GM06990 (cell line): Measurements from ENCODE around the gene FAM228B.
"Not testable (repeated sequence)": the region's sequence is repeated elsewhere in the genome, so short reads cannot be mapped to it uniquely, and the experiment has no call there.

Experiments
- DNase-seq: peaks from one replicate; pipeline ENCODE4 v3.0.0-alpha.2; 2011; ENCODE audit not compliant: insufficient read length; ENCODE audit errors: extremely low read depth
- H3K27me3 ChIP-seq: replicated peaks from 2 replicates; pipeline ENCODE4 v1.6.0; 2011; ENCODE audit warnings: low read length; ENCODE audit not compliant: control insufficient read depth, insufficient read depth
- H3K36me3 ChIP-seq: 2 replicates; pipeline ENCODE4 v1.5.1; 2011; ENCODE audit warnings: low read length; ENCODE audit not compliant: control insufficient read depth, insufficient read depth
- H3K4me3 ChIP-seq: replicated peaks from 2 replicates; pipeline ENCODE4 v1.5.1; 2011; ENCODE audit warnings: low read depth, mild to moderate bottlenecking, control low read depth, low read length
- TF ChIP-seq, protein P1 (sequence below): IDR thresholded peaks from 2 replicates; pipeline ENCODE4 v1.5.1; 2011; ENCODE audit warnings: low read length, control low read depth, mild to moderate bottlenecking, inconsistent platforms; ENCODE audit not compliant: insufficient read depth, poor library complexity, severe bottlenecking

The FAM228B gene

DNA sequence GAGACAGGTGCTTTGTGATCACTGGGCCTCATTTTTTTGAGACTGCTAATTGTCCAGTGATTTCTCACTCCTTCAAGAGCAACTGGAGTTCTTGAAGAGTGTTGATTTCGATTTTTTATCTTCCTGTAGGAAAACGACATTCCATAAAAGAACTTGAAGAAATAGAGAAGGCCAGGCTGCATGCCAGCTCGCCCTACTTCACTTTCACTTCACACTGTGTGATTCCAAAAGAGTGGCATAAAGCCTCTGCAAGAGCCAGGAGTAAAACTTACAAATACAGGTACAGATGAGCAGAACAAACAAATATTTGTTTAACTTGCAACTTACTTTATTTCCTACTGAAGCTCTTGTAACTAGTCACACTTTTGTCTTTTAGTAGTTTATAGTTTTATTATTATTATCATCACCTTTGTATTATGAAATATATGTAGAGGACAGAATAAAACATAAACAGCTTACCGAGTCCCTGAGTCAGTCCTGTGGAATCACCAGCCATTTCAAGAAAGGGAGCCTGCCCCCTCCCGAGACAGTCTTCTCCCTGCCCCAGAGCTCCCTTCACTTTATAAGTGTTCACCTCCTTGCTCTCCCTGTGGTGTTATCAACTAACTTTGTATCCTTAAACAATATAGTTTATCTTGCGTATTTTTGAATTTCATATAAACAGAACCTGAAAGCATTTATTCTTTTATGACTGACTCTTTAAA lies 60.2 kb downstream of the FAM228B start:
- Histone ChIP-seq H3K36me3 (no peaks in the 10 kb centered on the region), H3K4me3 (no peak overlapping the region), H3K27me3 (no peaks in the 10 kb centered on the region)
- no peak for DNase-seq
- TF ChIP-seq, protein P1, sequence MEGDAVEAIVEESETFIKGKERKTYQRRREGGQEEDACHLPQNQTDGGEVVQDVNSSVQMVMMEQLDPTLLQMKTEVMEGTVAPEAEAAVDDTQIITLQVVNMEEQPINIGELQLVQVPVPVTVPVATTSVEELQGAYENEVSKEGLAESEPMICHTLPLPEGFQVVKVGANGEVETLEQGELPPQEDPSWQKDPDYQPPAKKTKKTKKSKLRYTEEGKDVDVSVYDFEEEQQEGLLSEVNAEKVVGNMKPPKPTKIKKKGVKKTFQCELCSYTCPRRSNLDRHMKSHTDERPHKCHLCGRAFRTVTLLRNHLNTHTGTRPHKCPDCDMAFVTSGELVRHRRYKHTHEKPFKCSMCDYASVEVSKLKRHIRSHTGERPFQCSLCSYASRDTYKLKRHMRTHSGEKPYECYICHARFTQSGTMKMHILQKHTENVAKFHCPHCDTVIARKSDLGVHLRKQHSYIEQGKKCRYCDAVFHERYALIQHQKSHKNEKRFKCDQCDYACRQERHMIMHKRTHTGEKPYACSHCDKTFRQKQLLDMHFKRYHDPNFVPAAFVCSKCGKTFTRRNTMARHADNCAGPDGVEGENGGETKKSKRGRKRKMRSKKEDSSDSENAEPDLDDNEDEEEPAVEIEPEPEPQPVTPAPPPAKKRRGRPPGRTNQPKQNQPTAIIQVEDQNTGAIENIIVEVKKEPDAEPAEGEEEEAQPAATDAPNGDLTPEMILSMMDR, result no peak

DNA sequence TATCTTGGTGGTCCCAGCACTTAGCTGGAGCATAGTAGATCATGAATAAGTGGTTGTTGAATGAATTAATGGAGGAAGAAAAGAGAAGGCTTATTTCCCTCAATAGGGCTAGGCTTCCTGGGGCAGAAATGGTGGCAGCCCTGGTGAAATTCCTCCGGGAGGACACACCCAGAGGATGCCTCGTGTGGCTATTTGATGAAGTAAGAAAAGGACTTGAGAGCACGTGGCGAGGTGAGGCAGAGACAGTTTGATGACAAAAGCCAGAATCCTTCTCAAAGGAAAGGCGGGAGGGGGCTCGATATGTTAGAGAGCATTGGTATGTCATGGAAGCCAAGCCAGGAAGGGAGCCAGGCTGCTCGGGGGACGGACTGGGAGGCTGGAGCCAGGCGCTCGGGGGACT lies 66.3 kb downstream of the FAM228B start:
- Histone ChIP-seq H3K27me3 (no peaks in the 10 kb centered on the region), H3K4me3 (no peak overlapping the region), H3K36me3 (no peaks in the 10 kb centered on the region)
- TF ChIP-seq, protein P1, result no peak
- DNase-seq, result no peak

DNA sequence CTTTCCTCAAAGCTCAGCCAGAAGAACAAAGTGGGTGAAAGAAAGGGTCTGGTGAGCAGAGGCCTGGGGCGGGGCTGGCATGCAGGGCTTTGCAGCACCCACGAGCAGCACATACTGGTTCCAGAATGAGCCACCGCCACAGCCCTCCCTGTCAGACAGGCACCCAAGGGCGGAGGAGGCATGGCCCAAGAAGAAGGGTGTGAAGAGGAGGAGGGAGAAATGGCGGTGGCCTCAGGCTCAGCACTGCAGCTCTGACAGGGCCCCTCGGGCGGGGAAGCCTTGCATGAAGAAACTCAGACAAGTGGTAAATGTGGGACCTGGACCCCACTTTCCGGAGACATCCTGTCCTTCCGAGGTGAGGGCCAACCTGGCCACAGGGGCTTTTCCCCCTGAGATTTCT lies 67.2 kb downstream of the FAM228B start:
- DNase-seq, result no peak
- H3K27me3 ChIP-seq, result no peaks in the 10 kb centered on the region
- H3K36me3 ChIP-seq, result no peaks in the 10 kb centered on the region

GRCh38 chr2:24191156-24191555 lies 67.9 kb downstream of the FAM228B start:
- Histone ChIP-seq H3K27me3 (no peaks in the 10 kb centered on the region), H3K36me3 (no peaks in the 10 kb centered on the region), H3K4me3 (no peak overlapping the region)
- no peak for DNase-seq
- TF ChIP-seq, protein P1, result no peak

More for the DNA sequence above, 67.2 kb downstream of the FAM228B start:
- H3K4me3 ChIP-seq, result no peak overlapping the region
- TF ChIP-seq, protein P1, result no peak

DNA sequence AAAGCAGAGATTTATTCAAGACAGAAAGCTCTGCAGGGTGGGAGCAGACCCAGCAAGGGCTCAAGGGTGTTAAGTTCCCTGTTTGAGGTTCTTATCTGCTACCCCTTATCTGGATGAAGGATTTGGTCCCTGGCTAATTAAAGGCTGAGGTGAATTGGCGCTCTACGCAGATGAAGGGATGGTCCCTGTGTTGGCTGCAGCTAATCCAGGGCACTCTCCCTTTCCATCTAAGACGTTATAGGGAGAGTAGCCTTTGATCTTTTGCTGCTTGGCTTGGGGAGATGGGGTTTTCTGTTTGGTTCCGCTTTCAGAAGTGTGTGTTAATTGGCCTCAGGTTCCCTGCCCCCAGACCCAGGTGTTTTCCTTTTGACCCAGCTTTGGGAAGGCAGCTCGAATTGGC lies 68.6 kb downstream of the FAM228B start:
- TF ChIP-seq, protein P1, result no peak
- Histone ChIP-seq H3K36me3 (no peaks in the 10 kb centered on the region), H3K4me3 (no peak overlapping the region), H3K27me3 (no peaks in the 10 kb centered on the region)
- DNase-seq, result no peak

GRCh38 chr2:24197213-24197612 lies 73.9 kb downstream of the FAM228B start:
- DNase-seq, H3K36me3 ChIP-seq, H3K27me3 ChIP-seq: not testable (repeated sequence)

More at GRCh38 chr2:24197213-24197612, 73.9 kb downstream of the FAM228B start:
- H3K4me3 ChIP-seq, result not testable (repeated sequence)
